Hepatocyte (in vitro differentiated cells): ENCODE measurements around the gene MCM3.

Source experiments
- CTCF ChIP-seq: fragments of 200-600 bp; sonication (generic); IDR thresholded peaks from 2 replicates; pipeline ENCODE4 v1.5.1; 2016; ENCODE audit warnings: antibody characterized with exemption, mild to moderate bottlenecking; ENCODE audit not compliant: poor library complexity
- EZH2 ChIP-seq: fragments of 200-600 bp; sonication (generic); IDR thresholded peaks from 2 replicates; pipeline ENCODE4 v1.6.1; 2016; ENCODE audit warnings: antibody characterized with exemption, mild to moderate bottlenecking, borderline replicate concordance

- no peak for TF ChIP-seq CTCF
- TF ChIP-seq EZH2 = no peak
Observed at GRCh38 chr6:52288841-52289240, 4.3 kb upstream of the MCM3 start.
